K562 (cell line): ENCODE measurements around the gene PLEKHG4B. TPM values are rescaled to one million over a fixed set of nuclear protein-coding genes. Genes with fewer than 3 reads are reported as not detected.

Experiments
- ATAC-seq: fragments of 200-7000 bp; cut with Tn5 transposase; 3 replicates; pipeline ENCODE4 v1.9.1; 2020; ENCODE audit warnings: moderate library complexity
- BruUV-seq: library from RNA; stranded (reverse); fragments of 400-500 nt; replicated peaks from 2 replicates; lab custom pipeline; 2021; lab: Mats Ljungman, UMichigan
- CTCF ChIA-PET: fragments of 300-600 bp; formaldehyde crosslinking; extraction: SDS; loops from one replicate; lab custom pipeline; 2021; ENCODE audit warnings: low intra/inter-chr PET ratio; lab: Yijun Ruan, JAX
- POLR2A ChIA-PET: fragments of 300-600, 350-650 bp; sonication (Branson Sonifier 250); formaldehyde crosslinking; extraction: SDS; loops from one replicate; lab custom pipeline; 2021; ENCODE audit warnings: antibody characterized with exemption, inconsistent platforms; lab: Yijun Ruan, JAX
- DNase-seq, 4 experiments: peaks; one replicate each; pipeline versions ENCODE4 v3.0.0 to v3.0.0-alpha.2; 2011 to 2018; ENCODE audit warnings: low spot score in 3 of 4, mixed read lengths in 3 of 4; ENCODE audit errors: extremely low read depth in 1 of 4
- FAIRE-seq: peaks from 2 replicates; lab custom pipeline; 2011; peaks lifted over from hg19 to GRCh38; lab: Jason Lieb, UNC
- H2AFZ ChIP-seq: 2 replicates; pipeline ENCODE4 v1.6.0; 2011; ENCODE audit warnings: low read depth, low read length, control low read depth, inconsistent platforms
- H3K27ac ChIP-seq: fragments of 200-600 bp; 3 replicates; pipeline ENCODE4 v1.8.0; 2011; ENCODE audit warnings: low read depth, mild to moderate bottlenecking, control low read depth, inconsistent platforms, low read length, moderate library complexity, mixed read lengths; ENCODE audit errors: extremely low read depth
- H3K27me3 ChIP-seq, 2 experiments: fragments of 300-600 bp in 1 of 2; 2 replicates in 1 of 2; 3 replicates in 1 of 2; pipeline versions ENCODE4 v1.6.0 to v1.8.0; 2011; ENCODE audit warnings: inconsistent platforms in 2 of 2, low read length in 2 of 2, mild to moderate bottlenecking in 1 of 2, mixed read lengths in 1 of 2, moderate library complexity in 1 of 2; ENCODE audit not compliant: control insufficient read depth in 2 of 2, insufficient read depth in 2 of 2
- H3K36me3 ChIP-seq: fragments of 300-600 bp; 3 replicates; pipeline ENCODE4 v1.8.0; 2011; ENCODE audit warnings: mild to moderate bottlenecking, low read length, inconsistent platforms; ENCODE audit not compliant: control insufficient read depth, insufficient read depth
- H3K4me1 ChIP-seq, 2 experiments: fragments of 200-600 bp in 1 of 2; replicated peaks in 1 of 2; 2 replicates in 1 of 2; 3 replicates in 1 of 2; pipeline versions ENCODE4 v1.5.1 to v1.8.0; 2011; ENCODE audit warnings: inconsistent platforms in 2 of 2, low read length in 2 of 2, mild to moderate bottlenecking in 1 of 2, mixed read lengths in 1 of 2, moderate library complexity in 1 of 2; ENCODE audit not compliant: control insufficient read depth in 2 of 2, insufficient read depth in 2 of 2
- H3K4me2 ChIP-seq: 2 replicates; pipeline ENCODE4 v1.6.1; 2011; ENCODE audit warnings: low read length, control low read depth, inconsistent platforms, mixed read lengths; ENCODE audit not compliant: insufficient read depth
- H3K4me3 ChIP-seq: fragments of 200-600 bp; sonication (generic), shearing (Covaris generic); 2 replicates; pipeline ENCODE4 v1.5.1; 2016; ENCODE audit warnings: control low read depth, inconsistent platforms
- H3K79me2 ChIP-seq: fragments of 200-600 bp; 3 replicates; pipeline ENCODE4 v1.8.0; 2011; ENCODE audit warnings: low read length, inconsistent platforms; ENCODE audit not compliant: control insufficient read depth, insufficient read depth
- H3K9ac ChIP-seq, 2 experiments: 2 replicates each; pipeline versions ENCODE4 v1.6.0 to v1.6.1; 2011; ENCODE audit warnings: low read depth in 2 of 2, low read length in 2 of 2, control low read depth in 1 of 2, inconsistent platforms in 1 of 2, mild to moderate bottlenecking in 1 of 2, mixed read lengths in 1 of 2; ENCODE audit not compliant: insufficient read depth in 1 of 2
- H3K9me1 ChIP-seq: one replicate; pipeline ENCODE4 v1.6.0; 2011; ENCODE audit warnings: inconsistent platforms, mild to moderate bottlenecking, low read length, moderate library complexity; ENCODE audit not compliant: control insufficient read depth, insufficient read depth
- H3K9me3 ChIP-seq: replicated peaks from 2 replicates; pipeline ENCODE4 v1.5.1; 2011; ENCODE audit warnings: low read depth, low read length, inconsistent platforms; ENCODE audit not compliant: control insufficient read depth, insufficient read depth
- H4K20me1 ChIP-seq: replicated peaks from 2 replicates; pipeline ENCODE4 v1.6.1; 2011; ENCODE audit warnings: low read length, inconsistent platforms, mixed read lengths; ENCODE audit not compliant: control insufficient read depth, insufficient read depth
- NBN ChIP-seq: fragments of 450-650 bp; IDR thresholded peaks from 2 replicates; pipeline ENCODE4 v1.6.1; 2016; ENCODE audit warnings: low read depth, mild to moderate bottlenecking
- POLR2G ChIP-seq: fragments of 200-400 bp; formaldehyde crosslinking; IDR thresholded peaks from 2 replicates; pipeline ENCODE4 v1.6.1; 2017; ENCODE audit warnings: low read depth, mild to moderate bottlenecking, antibody characterized with exemption, low read length, moderate library complexity
- RFX5 ChIP-seq: IDR thresholded peaks from 2 replicates; pipeline ENCODE4 v1.6.1; 2011; ENCODE audit warnings: low read depth, mild to moderate bottlenecking, improper control_type of control experiment, low read length
- SP1 ChIP-seq: sonication (generic); formaldehyde crosslinking; IDR thresholded peaks from 2 replicates; pipeline ENCODE4 v1.8.1; 2022; ENCODE audit warnings: mild to moderate bottlenecking, missing genetic modification reagents
- STAT5B ChIP-seq: fragments of 250-450 bp; sonication (Bioruptor Pico); IDR thresholded peaks from 2 replicates; pipeline ENCODE4 v1.8.0; 2021; ENCODE audit warnings: mild to moderate bottlenecking, inconsistent platforms
- UBTF ChIP-seq, 2 experiments: IDR thresholded peaks; 2 replicates each; pipeline ENCODE4 v1.6.1; 2012; ENCODE audit warnings: improper control_type of control experiment in 2 of 2, low read depth in 2 of 2, low read length in 2 of 2, borderline replicate concordance in 1 of 2
- ZFP30 ChIP-seq: fragments of 250-450 bp; sonication (Bioruptor Pico); IDR thresholded peaks from 2 replicates; pipeline ENCODE4 v1.8.0; 2022; ENCODE audit warnings: moderate library complexity, mild to moderate bottlenecking, inconsistent platforms, borderline replicate concordance
- WGBS: fragments of 100-300 bp; shearing (Covaris generic); methylation state at CpG from one replicate; pipeline ENCODE4 v1.1.6; 2016; ENCODE audit warnings: low coverage, mixed read lengths; ENCODE audit not compliant: insufficient coverage; ENCODE audit errors: missing lambda C conversion rate; 5-methylcytosine and 5-hydroxymethylcytosine counted together
- in situ Hi-C: fragments of 300-500 bp; cut with MboI; formaldehyde crosslinking; loops from 4 replicates; pipeline ENCODE4 v1.15.0; 2018; ENCODE audit warnings: inconsistent platforms, mixed read lengths
- intact Hi-C: fragments of 100-400 bp; cut with micrococcal nuclease; formaldehyde crosslinking; loops from 2 replicates; pipeline ENCODE4 v1.14.2; 2022
- polyA plus RNA-seq, 8 experiments: library from polyadenylated mRNA; depleted of rRNA in 4 of 8; stranded (reverse) in 5 of 8; unstranded in 3 of 8; fragments of >200 nt; fragmentation: Nextera tagmentation in 2 of 8; fragmentation: Illumina TruSeq in 1 of 8; extraction: Ambion mirVana in 2 of 8; extraction: Trizol in 1 of 8; gene quantifications; 2 replicates each; pipeline versions ENCODE4 v1.2.1 to v1.2.3, GENCODE V29; 2011 to 2014; ENCODE audit warnings: inconsistent platforms in 1 of 8, missing spikeins in 1 of 8
- total RNA-seq, 7 experiments: library from RNA; depleted of rRNA in 6 of 7; stranded (reverse); fragments of >200 nt in 6 of 7; fragmentation: Illumina TruSeq in 2 of 7; extraction: Trizol in 2 of 7; gene quantifications; 2 replicates each; pipeline versions ENCODE4 v1.2.1 to v1.2.3, GENCODE V29; 2011 to 2021; ENCODE audit warnings: low replicate concordance in 1 of 7
- TF ChIP-seq, protein P1 (sequence below): IDR thresholded peaks from 2 replicates; pipeline ENCODE4 v1.6.1; 2011; ENCODE audit not compliant: insufficient read length; ENCODE audit errors: extremely low read depth
- TF ChIP-seq, protein P2 (sequence below): fragments of 250-450 bp; sonication (Bioruptor Pico); IDR thresholded peaks from 2 replicates; pipeline ENCODE4 v1.8.0; 2021; ENCODE audit warnings: mild to moderate bottlenecking, moderate library complexity
- TF ChIP-seq, protein P3 (sequence below): fragments of 250-450 bp; sonication (Bioruptor Pico); IDR thresholded peaks from 2 replicates; pipeline ENCODE4 v1.4.0; 2020; ENCODE audit warnings: mild to moderate bottlenecking, moderate library complexity, borderline replicate concordance
- TF ChIP-seq, protein P4 (sequence below): sonication (generic); formaldehyde crosslinking; IDR thresholded peaks from 2 replicates; pipeline ENCODE4 v1.8.0; 2022; ENCODE audit warnings: mild to moderate bottlenecking, missing genetic modification reagents

Gene PLEKHG4B
- total and polyA plus RNA-seq, 9 of the 15 experiments (the other 6 are each of a cell fraction or from before 2014, with no cell fraction given): 0.02 TPM; not detected in 8

- 18% methylated on average over 17 of the region's 20 CpGs for WGBS
- intact Hi-C loops: no loop called here
- TF ChIP-seq UBTF (IDR thresholded peaks at IDR 0.05; ENCODE audit: borderline replicate concordance in 1 of 2, low read depth in 2 of 2, low read length in 2 of 2): no peak
- TF ChIP-seq, protein P1, sequence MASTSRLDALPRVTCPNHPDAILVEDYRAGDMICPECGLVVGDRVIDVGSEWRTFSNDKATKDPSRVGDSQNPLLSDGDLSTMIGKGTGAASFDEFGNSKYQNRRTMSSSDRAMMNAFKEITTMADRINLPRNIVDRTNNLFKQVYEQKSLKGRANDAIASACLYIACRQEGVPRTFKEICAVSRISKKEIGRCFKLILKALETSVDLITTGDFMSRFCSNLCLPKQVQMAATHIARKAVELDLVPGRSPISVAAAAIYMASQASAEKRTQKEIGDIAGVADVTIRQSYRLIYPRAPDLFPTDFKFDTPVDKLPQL: no peak
- TF ChIP-seq POLR2G: no peak
- TF ChIP-seq, protein P2, sequence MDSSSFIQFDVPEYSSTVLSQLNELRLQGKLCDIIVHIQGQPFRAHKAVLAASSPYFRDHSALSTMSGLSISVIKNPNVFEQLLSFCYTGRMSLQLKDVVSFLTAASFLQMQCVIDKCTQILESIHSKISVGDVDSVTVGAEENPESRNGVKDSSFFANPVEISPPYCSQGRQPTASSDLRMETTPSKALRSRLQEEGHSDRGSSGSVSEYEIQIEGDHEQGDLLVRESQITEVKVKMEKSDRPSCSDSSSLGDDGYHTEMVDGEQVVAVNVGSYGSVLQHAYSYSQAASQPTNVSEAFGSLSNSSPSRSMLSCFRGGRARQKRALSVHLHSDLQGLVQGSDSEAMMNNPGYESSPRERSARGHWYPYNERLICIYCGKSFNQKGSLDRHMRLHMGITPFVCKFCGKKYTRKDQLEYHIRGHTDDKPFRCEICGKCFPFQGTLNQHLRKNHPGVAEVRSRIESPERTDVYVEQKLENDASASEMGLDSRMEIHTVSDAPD (CRISPR knock-in tag): no peak
- TF ChIP-seq RFX5: no peak
- TF ChIP-seq STAT5B (CRISPR knock-in tag): no peak
- TF ChIP-seq SP1 (CRISPR knock-in tag): no peak
- TF ChIP-seq, protein P3, sequence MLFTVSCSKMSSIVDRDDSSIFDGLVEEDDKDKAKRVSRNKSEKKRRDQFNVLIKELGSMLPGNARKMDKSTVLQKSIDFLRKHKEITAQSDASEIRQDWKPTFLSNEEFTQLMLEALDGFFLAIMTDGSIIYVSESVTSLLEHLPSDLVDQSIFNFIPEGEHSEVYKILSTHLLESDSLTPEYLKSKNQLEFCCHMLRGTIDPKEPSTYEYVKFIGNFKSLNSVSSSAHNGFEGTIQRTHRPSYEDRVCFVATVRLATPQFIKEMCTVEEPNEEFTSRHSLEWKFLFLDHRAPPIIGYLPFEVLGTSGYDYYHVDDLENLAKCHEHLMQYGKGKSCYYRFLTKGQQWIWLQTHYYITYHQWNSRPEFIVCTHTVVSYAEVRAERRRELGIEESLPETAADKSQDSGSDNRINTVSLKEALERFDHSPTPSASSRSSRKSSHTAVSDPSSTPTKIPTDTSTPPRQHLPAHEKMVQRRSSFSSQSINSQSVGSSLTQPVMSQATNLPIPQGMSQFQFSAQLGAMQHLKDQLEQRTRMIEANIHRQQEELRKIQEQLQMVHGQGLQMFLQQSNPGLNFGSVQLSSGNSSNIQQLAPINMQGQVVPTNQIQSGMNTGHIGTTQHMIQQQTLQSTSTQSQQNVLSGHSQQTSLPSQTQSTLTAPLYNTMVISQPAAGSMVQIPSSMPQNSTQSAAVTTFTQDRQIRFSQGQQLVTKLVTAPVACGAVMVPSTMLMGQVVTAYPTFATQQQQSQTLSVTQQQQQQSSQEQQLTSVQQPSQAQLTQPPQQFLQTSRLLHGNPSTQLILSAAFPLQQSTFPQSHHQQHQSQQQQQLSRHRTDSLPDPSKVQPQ (CRISPR knock-in tag): no peak
- TF ChIP-seq, protein P4, sequence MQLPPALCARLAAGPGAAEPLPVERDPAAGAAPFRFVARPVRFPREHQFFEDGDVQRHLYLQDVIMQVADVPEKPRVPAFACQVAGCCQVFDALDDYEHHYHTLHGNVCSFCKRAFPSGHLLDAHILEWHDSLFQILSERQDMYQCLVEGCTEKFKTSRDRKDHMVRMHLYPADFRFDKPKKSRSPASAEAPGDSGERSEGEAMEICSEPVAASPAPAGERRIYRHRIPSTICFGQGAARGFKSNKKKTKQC: no peak
- TF ChIP-seq NBN: no peak
- TF ChIP-seq ZFP30 (CRISPR knock-in tag): no peak
Observed at GRCh38 chr5:54175-54730, 37.7 kb upstream of the PLEKHG4B start.

More at GRCh38 chr5:54175-54730, 37.7 kb upstream of the PLEKHG4B start:
- H3K36me3 ChIP-seq: no peaks in the 10 kb centered on the region
- no peaks in the 10 kb centered on the region for H3K9me1 ChIP-seq
- H2AFZ ChIP-seq: no peak overlapping the region
- H4K20me1 ChIP-seq: peaks cover 14% of the 10 kb centered on the region; the same call in 1 of the 2 replicates
- in situ Hi-C loops: no loop called here
- CTCF ChIA-PET: no interaction called here
- H3K4me3 ChIP-seq: no peak overlapping the region
- ATAC-seq: no peak
- H3K9me3 ChIP-seq: no peaks in the 10 kb centered on the region
- no peaks in the 10 kb centered on the region for H3K79me2 ChIP-seq
- no peak overlapping the region for H3K4me2 ChIP-seq
- POLR2A ChIA-PET: no interaction called here
- H3K9ac ChIP-seq: no peak overlapping the region
- H3K27ac ChIP-seq: no peak overlapping the region
- H3K4me1 ChIP-seq: peaks cover 0 to 23% of the 10 kb centered on the region in 2 experiments; a peak in 2 of 5 replicates
- FAIRE-seq: no peak
- peaks cover 8 to 22% of the 10 kb centered on the region in 2 experiments for H3K27me3 ChIP-seq
- BruUV-seq: no TSS peak
- no peak for DNase-seq
